OCI-M1 (cell line): ENCODE measurements around the gene SKIC2.
"Not testable (repeated sequence)": the region's sequence is repeated elsewhere in the genome, so short reads cannot be mapped to it uniquely, and the experiment has no call there.

Experiments used
- DNase-seq: peaks from one replicate; lab custom pipeline; 2025; lab: John Stamatoyannopoulos, UW

The SKIC2 gene

GRCh38 chr6:32004864-32005537 lies 46.0 kb downstream of the SKIC2 start:
- DNase-seq: not testable (repeated sequence)

GRCh38 chr6:32005538-32005880 lies 46.5 kb downstream of the SKIC2 start:
- DNase-seq: not testable (repeated sequence)

- DNase-seq: not testable (repeated sequence)
Measured at GRCh38 chr6:32005991-32006529, 47.1 kb downstream of the SKIC2 start.

- DNase-seq: not testable (repeated sequence)
Measured at GRCh38 chr6:32007086-32007485, 48.1 kb downstream of the SKIC2 start.

- DNase-seq: not testable (repeated sequence)
Measured at GRCh38 chr6:32008037-32008436, 49.1 kb downstream of the SKIC2 start.

GRCh38 chr6:32008616-32009015 lies 49.6 kb downstream of the SKIC2 start:
- DNase-seq: not testable (repeated sequence)

- not testable (repeated sequence) for DNase-seq
Measured at GRCh38 chr6:32009537-32009936, 50.6 kb downstream of the SKIC2 start.

GRCh38 chr6:32010856-32011530 lies 52.0 kb downstream of the SKIC2 start:
- DNase-seq: not testable (repeated sequence)

GRCh38 chr6:32012941-32013617 lies 54.1 kb downstream of the SKIC2 start:
- DNase-seq: not testable (repeated sequence)

- not testable (repeated sequence) for DNase-seq
Measured at GRCh38 chr6:32013738-32014137, 54.8 kb downstream of the SKIC2 start.

GRCh38 chr6:32014547-32014946 lies 55.6 kb downstream of the SKIC2 start, which contains the start of gene C4B:
C4B (plus strand) TSS chr6:32014795; CDS start chr6:32014846, 51 bp downstream.
- not testable (repeated sequence) for DNase-seq
